ENCODE results near the gene FCSK. TPM values are rescaled to one million over a fixed set of nuclear protein-coding genes. Genes with fewer than 3 reads are reported as not detected.

Gene FCSK
- total and polyA plus RNA-seq, 2 of the 13 experiments (the other 11 are each of a cell fraction or from before 2014, with no cell fraction given): 9.1 to 19.2 TPM

GRCh38 chr16:70437017-70437581 lies 17.3 kb upstream of the FCSK start (continued):
- TF ChIP-seq ZNF646 (CRISPR knock-in tag; IDR thresholded peaks at IDR 0.05) (no peak), ZBTB33 (CRISPR knock-in tag; IDR thresholded peaks at IDR 0.05) (peak; percentile 39; the same call in 1 of the 2 replicates), ZNF770 (CRISPR knock-in tag; IDR thresholded peaks at IDR 0.05) (peak; percentile 70; the same call in 1 of the 2 replicates), KAT8 (CRISPR knock-in tag; IDR thresholded peaks at IDR 0.05) (0 out of 2 replicates have a peak, but pooled peaks have one; percentile 22)

Measured in HepG2 (cell line).